ENCODE data around the gene ZCCHC4.

ZCCHC4 gene

GRCh38 chr4:25350561-25350960 lies 38.0 kb downstream of the ZCCHC4 start:
- TF ChIP-seq, protein P1, sequence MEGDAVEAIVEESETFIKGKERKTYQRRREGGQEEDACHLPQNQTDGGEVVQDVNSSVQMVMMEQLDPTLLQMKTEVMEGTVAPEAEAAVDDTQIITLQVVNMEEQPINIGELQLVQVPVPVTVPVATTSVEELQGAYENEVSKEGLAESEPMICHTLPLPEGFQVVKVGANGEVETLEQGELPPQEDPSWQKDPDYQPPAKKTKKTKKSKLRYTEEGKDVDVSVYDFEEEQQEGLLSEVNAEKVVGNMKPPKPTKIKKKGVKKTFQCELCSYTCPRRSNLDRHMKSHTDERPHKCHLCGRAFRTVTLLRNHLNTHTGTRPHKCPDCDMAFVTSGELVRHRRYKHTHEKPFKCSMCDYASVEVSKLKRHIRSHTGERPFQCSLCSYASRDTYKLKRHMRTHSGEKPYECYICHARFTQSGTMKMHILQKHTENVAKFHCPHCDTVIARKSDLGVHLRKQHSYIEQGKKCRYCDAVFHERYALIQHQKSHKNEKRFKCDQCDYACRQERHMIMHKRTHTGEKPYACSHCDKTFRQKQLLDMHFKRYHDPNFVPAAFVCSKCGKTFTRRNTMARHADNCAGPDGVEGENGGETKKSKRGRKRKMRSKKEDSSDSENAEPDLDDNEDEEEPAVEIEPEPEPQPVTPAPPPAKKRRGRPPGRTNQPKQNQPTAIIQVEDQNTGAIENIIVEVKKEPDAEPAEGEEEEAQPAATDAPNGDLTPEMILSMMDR (IDR thresholded peaks at IDR 0.05; ENCODE audit: low read depth, low read length) = no peak
- H3K4me3 ChIP-seq (replicated peaks in 1 of 2; ENCODE audit: low read depth in 2 of 2, low read length in 2 of 2) = no peak overlapping the region
- DNase-seq (ENCODE audit: low read depth in 2 of 2) = no peak

DNA sequence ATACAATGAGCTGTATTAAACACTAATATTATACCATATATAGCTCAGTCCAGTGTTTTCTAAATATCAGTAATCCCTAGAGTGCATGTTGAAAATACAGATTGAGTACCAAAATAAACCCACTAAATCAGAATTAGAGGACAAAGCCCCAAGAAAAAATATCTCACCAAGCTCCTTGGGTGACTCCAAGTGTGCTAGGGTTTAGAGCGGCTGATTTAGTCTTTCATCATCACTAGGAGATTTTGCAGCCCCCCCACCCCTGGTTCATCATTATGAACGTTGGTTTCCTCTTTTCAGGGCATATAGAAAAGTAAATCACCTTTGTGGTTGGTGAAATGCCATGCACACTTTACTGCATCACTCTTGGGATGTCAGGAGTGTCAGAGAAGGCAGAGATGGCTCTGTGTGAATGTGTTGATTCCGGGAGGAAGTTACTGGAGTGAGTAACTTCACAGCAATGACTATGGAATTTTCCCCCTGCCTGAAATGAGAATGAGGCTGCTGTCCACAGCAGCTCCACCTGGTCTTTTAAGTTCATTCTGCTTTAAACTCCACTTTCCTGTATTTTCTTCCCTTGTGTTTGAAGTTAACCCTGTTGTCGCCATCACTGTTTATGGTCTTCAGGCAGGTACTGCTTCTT lies 39.3 kb downstream of the ZCCHC4 start:
- TF ChIP-seq, protein P1 (IDR thresholded peaks at IDR 0.05; ENCODE audit: low read depth, low read length) = no peak
- DNase-seq (ENCODE audit: low read depth in 2 of 2) = peak; percentile 33 to 67
- no peak overlapping the region for H3K4me3 ChIP-seq (replicated peaks in 1 of 2; ENCODE audit: low read depth in 2 of 2, low read length in 2 of 2)

DNA sequence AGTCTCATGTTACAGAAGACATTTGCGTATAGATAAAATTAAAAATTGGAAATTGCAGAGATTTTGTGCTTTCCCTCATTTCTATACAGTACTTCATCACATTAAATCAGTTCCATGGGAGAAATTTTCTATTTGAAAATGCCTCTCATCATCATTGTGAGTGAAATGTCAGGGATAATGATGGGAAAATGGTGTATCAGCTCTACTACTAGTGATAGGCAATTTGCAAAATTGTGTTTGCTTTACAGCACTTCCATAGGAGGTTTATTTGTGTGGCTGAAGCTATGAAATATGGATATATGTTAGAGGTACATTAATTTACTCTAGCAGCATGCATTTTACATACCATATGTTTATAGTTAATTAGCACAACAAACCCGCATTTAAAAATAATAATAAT lies 43.5 kb downstream of the ZCCHC4 start:
- TF ChIP-seq, protein P1 (IDR thresholded peaks at IDR 0.05; ENCODE audit: low read depth, low read length) = no peak
- no peak for DNase-seq (ENCODE audit: low read depth in 2 of 2)

DNA sequence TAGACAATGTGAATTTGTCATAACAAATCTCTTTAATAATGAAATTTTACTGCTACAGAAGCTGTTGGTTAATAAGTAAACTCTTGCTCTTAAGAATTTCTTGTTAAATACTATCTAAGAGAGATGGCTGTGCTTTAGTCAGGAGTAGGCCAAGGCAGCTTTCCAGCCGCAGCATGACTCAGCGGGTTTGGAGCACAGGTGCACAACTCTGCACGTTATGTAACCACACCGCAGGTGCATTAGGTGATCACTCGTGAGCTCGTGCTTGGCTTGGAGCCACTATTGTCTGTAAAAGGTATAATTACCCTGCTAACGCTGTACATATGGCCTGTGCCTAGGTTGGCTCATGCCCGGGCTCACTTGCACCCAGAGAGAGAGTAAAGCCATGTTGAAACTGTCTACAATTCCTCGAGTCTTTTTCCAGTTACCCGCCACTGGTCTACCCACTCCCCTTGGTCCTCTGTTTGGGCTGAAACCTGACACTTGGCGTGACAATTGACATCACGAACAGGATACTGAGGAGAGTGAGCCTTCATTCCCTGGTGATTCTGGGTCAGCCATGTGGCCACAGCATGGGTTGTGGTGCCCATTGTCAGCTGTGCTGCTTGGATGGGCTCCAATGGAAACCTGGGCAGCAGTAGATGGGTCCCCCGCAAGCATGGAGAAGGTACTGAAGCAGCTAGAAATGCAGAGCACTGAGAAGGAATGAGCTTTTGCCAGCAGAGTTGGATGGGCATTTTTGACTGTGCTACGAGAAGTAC lies 46.1 kb downstream of the ZCCHC4 start:
- DNase-seq (ENCODE audit: low read depth in 2 of 2) = no peak
- TF ChIP-seq, protein P1 (IDR thresholded peaks at IDR 0.05; ENCODE audit: low read depth, low read length) = no peak
- H3K4me3 ChIP-seq (replicated peaks in 1 of 2; ENCODE audit: low read depth in 2 of 2, low read length in 2 of 2) = no peak overlapping the region

More for the DNA sequence above, 43.5 kb downstream of the ZCCHC4 start:
- H3K4me3 ChIP-seq (replicated peaks in 1 of 2; ENCODE audit: low read depth in 2 of 2, low read length in 2 of 2) = no peak overlapping the region

GRCh38 chr4:25361253-25361652 lies 48.7 kb downstream of the ZCCHC4 start:
- DNase-seq (ENCODE audit: low read depth in 2 of 2) = no peak
- TF ChIP-seq, protein P1 (IDR thresholded peaks at IDR 0.05; ENCODE audit: low read depth, low read length) = no peak
- H3K4me3 ChIP-seq (replicated peaks in 1 of 2; ENCODE audit: low read depth in 2 of 2, low read length in 2 of 2) = no peak overlapping the region

GRCh38 chr4:25367004-25367621 lies 54.5 kb downstream of the ZCCHC4 start:
- peak; percentile 71 to 73 for DNase-seq (ENCODE audit: low read depth in 2 of 2)

More at GRCh38 chr4:25367004-25367621, 54.5 kb downstream of the ZCCHC4 start:
- no peak overlapping the region for H3K4me3 ChIP-seq (replicated peaks in 1 of 2; ENCODE audit: low read depth in 2 of 2, low read length in 2 of 2)
- TF ChIP-seq, protein P1 (IDR thresholded peaks at IDR 0.05; ENCODE audit: low read depth, low read length) = peak; percentile 49

All from cardiac fibroblast (primary cell).